NCI-H2029 (cell line): ENCODE data around the gene SLC2A4.

ENCODE experiments used
- DNase-seq: peaks from one replicate; lab custom pipeline; 2025; lab: John Stamatoyannopoulos, UW

The SLC2A4 gene

GRCh38 chr17:7279448-7279847, 2.1 kb upstream of the SLC2A4 start:
- DNase-seq: no peak

DNA sequence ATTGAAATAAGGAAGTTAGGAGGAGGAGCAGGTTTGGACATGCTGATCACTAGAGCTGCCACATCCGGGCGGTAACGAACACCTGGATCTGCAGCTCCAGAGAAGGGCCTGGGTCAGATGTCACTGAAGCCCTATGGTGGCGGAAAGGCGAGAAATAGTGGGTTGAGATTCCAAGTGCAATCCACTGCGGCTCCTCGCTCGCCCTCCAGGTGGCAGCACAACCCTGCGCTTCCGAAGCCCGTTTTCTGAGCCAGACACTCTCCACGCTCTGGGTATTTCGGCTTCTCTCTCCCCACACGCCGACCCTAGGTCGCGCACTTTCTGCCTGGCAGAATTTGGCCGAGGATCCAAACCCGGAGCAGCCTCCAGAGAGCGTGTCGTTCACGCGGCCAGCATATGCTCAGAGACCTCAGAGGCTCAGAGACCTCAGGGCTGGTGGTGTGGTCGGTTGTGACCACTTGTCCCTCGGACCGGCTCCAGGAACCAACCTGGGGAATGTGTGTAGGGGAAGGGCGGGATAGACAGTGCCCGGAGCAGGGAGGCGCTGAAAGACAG, 922 bp upstream of the SLC2A4 start:
- DNase-seq: peak; percentile 31

DNA sequence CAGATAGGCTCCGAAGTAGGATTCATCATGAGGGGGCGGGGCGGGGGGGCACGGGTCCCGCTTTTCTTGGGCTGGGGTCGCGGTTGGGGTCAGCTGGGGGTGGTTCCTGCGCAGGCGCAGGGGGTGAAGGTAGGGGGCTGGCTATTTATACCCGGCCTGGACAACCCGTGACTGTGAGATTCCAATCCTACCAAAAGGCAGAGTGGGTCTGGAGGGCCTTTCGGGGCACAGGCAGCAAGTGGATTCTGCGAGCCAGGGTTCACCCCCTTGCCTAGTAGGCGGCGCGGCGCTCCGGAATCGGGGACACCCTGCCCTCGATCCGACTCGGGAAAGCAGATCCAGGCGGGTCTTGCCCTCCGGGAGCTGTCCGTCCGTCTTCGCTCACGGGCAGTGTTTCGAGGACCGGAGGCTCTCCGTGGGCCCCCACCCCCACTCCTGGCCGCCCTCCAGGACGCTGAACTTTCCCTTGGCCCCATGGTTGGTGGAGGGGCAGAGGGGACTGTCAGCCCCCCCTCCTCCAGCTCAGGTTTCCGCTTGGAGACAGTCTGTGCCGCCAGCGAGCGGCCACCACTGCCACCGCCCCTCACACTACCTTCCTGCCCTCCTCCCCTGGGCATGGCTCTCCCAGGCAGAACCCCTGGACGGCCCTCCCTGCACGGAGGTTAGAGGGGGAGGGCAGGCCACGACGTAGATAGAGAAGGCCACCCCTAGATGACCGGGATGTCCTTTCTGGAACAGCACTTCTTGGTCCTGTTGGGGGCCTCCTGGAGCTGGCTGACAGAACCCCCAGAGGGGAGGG, 634 bp downstream of the SLC2A4 start:
- DNase-seq: no peak

- no peak for DNase-seq
Observed at GRCh38 chr17:7282752-7283321, 1.3 kb downstream of the SLC2A4 start.

DNA sequence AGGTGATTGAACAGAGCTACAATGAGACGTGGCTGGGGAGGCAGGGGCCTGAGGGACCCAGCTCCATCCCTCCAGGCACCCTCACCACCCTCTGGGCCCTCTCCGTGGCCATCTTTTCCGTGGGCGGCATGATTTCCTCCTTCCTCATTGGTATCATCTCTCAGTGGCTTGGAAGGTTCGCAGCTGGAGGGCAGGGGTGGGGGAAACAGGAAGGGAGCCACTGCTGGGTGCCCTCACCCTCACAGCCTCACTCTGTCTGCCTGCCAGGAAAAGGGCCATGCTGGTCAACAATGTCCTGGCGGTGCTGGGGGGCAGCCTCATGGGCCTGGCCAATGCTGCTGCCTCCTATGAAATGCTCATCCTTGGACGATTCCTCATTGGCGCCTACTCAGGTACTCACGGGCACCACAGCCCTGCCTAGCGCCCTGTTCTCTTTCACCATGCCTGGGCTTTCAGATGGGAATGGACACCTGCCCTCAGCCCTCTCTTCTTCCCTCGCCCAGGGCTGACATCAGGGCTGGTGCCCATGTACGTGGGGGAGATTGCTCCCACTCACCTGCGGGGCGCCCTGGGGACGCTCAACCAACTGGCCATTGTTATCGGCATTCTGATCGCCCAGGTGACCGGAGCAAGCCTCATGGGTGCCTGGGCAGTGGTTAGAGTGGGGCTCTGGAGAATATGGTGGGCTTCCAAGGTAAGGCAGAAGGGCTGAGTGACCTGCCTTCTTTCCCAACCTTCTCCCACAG, 2.1 kb downstream of the SLC2A4 start:
- no peak for DNase-seq

DNA sequence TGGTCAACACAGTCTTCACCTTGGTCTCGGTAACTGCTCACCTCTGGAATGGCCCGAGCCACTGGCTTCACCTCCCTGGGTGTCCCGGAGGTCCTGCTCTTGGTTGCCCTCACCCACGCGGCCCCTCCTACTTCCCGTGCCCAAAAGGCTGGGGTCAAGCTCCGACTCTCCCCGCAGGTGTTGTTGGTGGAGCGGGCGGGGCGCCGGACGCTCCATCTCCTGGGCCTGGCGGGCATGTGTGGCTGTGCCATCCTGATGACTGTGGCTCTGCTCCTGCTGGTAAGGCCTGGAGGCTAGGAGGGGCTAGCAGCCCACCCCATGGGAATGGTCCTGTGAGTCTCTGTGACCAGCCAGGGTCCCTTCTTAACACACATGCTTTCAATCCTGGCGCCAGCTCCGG, 3.4 kb downstream of the SLC2A4 start:
- DNase-seq: no peak

GRCh38 chr17:7285679-7286078, 4.2 kb downstream of the SLC2A4 start:
- DNase-seq: no peak

- no peak for DNase-seq
Observed at GRCh38 chr17:7289256-7290032, 7.9 kb downstream of the SLC2A4 start.

- no peak for DNase-seq
Observed at GRCh38 chr17:7290166-7290565, 8.6 kb downstream of the SLC2A4 start.

DNA sequence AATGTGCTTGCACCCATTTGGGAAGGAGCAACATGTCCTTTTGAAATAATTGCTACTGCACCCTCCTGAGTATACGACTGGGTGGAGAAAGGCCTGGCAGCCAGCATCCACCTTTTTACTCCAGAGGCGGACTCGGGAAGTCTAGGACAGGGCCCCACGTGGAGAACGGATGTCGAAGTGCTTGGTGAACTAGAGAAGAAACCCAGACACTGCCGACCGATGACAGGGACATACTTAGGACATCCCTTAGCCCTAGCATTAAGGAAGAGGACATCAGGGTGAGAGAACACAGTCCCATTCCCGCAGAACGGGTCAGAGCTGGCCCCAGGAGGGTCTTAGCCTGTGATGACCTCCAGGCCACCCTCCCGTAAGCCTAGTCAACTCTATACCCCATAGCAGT, 9.2 kb downstream of the SLC2A4 start:
- DNase-seq: no peak

GRCh38 chr17:7292194-7292593, 10.7 kb downstream of the SLC2A4 start:
- DNase-seq: no peak

DNA sequence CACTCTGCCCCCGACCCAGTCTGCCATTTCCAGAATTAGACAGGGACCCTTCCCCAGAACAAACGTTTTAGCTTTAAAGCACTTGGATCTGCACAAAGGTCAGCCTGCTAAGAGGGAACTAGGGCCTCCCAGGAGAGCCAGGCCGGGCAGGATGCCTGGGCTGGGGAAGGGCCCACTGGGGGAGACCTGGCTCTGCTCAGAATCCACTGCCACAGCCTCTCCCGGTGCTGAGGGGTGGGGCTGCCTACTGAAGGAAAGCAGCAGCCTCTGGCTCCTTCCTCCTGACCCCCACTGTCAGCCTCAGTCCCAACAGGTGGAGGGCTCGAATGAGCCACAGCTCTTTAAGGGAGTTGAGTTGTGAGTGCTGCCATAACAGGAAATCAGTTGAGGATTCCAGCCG, 11.2 kb downstream of the SLC2A4 start:
- DNase-seq: no peak

DNA sequence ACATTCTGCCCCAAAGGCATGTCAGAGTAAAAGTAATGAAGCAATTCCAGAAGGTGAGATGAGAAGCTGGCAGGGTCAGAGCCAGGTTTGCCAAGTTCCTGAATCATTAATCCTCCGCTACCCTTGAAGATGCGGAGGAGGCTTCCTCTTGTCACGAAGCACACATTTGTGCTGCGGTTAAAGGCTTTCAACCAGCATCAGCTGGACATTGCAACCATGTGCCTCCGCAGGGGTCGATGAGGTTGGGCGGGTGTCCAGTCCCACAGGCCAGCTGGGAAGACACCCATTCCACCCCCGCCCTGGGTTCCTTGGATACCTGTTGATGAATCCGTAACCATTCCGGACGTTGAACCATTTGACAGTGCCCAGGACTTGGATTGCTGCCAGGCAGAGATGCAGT, 11.6 kb downstream of the SLC2A4 start:
- no peak for DNase-seq

GRCh38 chr17:7293816-7294613, 12.5 kb downstream of the SLC2A4 start:
- no peak for DNase-seq

- DNase-seq: peak; percentile 55
Observed at GRCh38 chr17:7294614-7295153, 13.2 kb downstream of the SLC2A4 start, which contains the start of gene YBX2. TSS of gene YBX2 (minus strand) at chr17:7294639. CDS start at chr17:7294500, 139 bp downstream.

DNA sequence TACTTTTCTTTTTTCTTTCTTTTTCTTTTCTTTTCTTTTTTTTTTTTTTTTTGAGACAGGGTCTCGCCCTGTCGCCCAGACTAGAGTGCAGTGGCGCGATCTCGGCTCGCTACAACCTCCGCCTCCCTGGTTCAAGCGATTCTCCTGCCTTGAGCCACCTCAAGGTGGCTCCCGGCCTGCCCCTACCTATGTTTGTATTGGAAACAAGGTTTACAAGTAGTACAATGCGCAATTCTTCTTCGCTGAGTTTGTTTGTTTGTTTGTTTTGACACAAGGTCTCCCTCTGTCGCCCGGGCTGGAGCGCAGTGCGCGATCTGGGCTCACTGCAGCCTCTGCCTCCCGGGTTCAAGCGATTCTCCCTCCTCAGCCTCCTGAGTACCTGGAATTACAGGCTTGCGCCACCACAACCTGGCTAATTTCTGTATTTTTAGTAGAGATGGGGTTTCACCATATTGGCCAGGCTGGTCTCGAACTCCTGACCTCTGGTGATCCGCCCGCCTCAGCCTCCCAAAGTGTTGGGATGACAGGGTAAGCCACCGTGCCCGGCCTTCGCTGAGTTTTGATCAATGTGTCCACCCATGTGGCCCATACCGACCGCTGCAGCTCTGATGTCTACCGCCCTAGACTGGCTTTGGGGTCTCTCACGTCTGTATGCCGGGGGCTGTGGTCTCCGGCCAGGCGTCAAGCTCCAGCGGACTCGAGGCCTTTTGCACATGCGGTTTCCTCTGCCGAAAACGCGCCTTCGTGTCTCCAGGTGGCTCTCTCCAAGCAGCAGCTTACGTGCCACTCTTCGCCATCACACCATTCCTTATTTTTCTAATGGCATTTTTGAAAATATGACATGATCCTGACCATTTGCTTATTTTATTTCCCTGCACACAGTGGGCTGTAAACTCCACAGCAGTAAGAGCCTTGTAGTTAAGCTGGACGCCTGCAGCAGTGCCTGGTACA, 14.0 kb downstream of the SLC2A4 start:
- DNase-seq: no peak

DNA sequence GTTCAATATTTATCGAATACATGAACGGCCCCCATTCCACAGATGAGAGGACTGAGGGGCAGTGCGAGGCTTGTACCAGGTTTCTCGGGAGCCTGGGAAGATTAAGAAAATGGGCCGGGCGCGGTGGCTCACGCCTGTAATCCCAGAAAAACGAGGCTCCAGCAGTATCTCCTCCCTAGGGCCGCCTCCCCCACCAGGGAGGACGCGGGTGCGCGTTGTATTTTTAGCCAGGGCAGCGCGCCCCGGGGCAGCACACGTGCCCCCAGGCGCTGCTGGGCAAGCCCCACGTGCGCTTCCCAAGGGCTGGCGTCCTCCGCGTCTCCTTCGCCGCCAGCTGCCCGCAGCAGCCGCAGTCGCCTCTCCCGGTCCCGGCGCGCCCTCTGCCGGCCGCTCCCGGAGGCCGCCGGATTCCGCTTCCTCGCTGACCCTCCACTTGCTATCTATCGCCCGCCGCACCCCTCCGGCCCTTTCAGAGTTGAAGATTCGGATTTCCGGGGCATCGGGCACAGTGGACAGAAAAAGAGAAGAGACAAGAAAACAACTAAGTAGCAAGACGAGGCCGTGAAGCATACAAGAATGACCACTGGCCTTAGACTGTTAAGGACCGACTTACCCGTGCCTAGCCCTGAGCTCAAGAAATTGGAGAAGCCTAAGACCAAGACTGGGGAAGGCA, 14.8 kb downstream of the SLC2A4 start:
- DNase-seq: peak; percentile 39

GRCh38 chr17:7304179-7304578, 22.7 kb downstream of the SLC2A4 start:
- no peak for DNase-seq
